HepG2 (cell line): ENCODE measurements around the gene LBX1.

Experiments
- TRIM24 ChIP-seq: sonication (generic); formaldehyde crosslinking; IDR thresholded peaks from 2 replicates; pipeline ENCODE4 v1.8.0; 2022; ENCODE audit warnings: mild to moderate bottlenecking, missing genetic modification reagents
- ZC3H4 ChIP-seq: sonication (generic); formaldehyde crosslinking; IDR thresholded peaks from 2 replicates; pipeline ENCODE4 v1.4.0; 2020; ENCODE audit warnings: missing genetic modification reagents, borderline replicate concordance
- ZKSCAN5 ChIP-seq: sonication (generic); formaldehyde crosslinking; IDR thresholded peaks from 2 replicates; pipeline ENCODE4 v1.5.1; 2020; ENCODE audit warnings: mild to moderate bottlenecking, missing genetic modification reagents
- TF ChIP-seq, protein P1 (sequence below): sonication (generic); formaldehyde crosslinking; IDR thresholded peaks from 2 replicates; pipeline ENCODE4 v1.5.0; 2020; ENCODE audit warnings: mild to moderate bottlenecking, missing genetic modification reagents, moderate library complexity
- TF ChIP-seq, protein P2 (sequence below): sonication (generic); formaldehyde crosslinking; IDR thresholded peaks from 2 replicates; pipeline ENCODE4 v1.4.0; 2020; ENCODE audit warnings: mild to moderate bottlenecking, missing genetic modification reagents

DNA sequence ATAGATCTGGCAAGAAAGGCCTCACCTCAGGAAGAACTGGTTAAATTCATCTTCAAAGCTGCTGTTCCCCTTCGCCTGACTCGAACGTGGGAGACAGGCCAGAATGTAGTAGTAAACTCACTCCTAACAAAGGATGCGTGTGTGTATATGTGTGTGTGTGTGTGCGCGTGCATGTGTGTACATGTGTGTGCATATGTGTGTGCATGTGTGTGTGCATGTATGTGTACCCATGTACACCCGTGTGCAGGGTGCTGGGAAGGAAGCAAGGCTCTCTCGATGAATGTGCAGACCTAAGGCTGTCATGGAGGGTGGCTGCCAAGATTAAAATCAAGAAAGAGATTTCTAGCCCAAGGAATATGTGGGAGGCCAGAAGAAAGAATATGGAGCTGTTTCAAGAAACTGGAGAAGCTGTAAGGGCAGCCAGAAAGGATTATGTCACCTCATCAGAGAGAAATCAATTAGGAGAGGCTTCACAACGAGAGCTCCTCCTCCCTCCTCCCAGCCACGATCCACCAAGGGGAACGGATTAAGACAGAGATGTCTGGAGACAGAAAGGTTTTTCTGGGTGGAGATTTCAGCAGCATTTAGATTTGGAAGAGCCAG is 34.0 kb upstream of the LBX1 start:
- TF ChIP-seq TRIM24 (CRISPR knock-in tag) (no peak), ZC3H4 (CRISPR knock-in tag) (no peak), ZKSCAN5 (CRISPR knock-in tag) (no peak)
- TF ChIP-seq, protein P1, sequence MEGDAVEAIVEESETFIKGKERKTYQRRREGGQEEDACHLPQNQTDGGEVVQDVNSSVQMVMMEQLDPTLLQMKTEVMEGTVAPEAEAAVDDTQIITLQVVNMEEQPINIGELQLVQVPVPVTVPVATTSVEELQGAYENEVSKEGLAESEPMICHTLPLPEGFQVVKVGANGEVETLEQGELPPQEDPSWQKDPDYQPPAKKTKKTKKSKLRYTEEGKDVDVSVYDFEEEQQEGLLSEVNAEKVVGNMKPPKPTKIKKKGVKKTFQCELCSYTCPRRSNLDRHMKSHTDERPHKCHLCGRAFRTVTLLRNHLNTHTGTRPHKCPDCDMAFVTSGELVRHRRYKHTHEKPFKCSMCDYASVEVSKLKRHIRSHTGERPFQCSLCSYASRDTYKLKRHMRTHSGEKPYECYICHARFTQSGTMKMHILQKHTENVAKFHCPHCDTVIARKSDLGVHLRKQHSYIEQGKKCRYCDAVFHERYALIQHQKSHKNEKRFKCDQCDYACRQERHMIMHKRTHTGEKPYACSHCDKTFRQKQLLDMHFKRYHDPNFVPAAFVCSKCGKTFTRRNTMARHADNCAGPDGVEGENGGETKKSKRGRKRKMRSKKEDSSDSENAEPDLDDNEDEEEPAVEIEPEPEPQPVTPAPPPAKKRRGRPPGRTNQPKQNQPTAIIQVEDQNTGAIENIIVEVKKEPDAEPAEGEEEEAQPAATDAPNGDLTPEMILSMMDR = no peak
- TF ChIP-seq, protein P2, sequence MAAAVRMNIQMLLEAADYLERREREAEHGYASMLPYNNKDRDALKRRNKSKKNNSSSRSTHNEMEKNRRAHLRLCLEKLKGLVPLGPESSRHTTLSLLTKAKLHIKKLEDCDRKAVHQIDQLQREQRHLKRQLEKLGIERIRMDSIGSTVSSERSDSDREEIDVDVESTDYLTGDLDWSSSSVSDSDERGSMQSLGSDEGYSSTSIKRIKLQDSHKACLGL (CRISPR knock-in tag) = no peak
